CD4-positive, alpha-beta memory T cell (primary cell): ENCODE measurements around the gene FGF11. TPM values are rescaled to one million over a fixed set of nuclear protein-coding genes. Genes with fewer than 3 reads are reported as not detected.

Source experiments
- CTCF ChIA-PET: fragments of 350-600 bp; sonication (Branson Sonifier 250); formaldehyde crosslinking; loops from one replicate; lab custom pipeline; 2021; ENCODE audit warnings: inconsistent platforms; ENCODE audit not compliant: partially characterized antibody; lab: Charles Lee
- POLR2A ChIA-PET: fragments of 350-600 bp; sonication (Branson Sonifier 250); formaldehyde crosslinking; loops from one replicate; lab custom pipeline; 2021; ENCODE audit not compliant: partially characterized antibody; lab: Charles Lee
- DNase-seq, 5 donors: peaks; one replicate each; pipeline versions ENCODE4 v3.0.0 to v3.0.0-alpha.2; 2020 to 2022; ENCODE audit warnings: mixed read lengths in 1 of 5
- H3K27ac ChIP-seq: one replicate; pipeline ENCODE4 v1.7.0; 2013; ENCODE audit warnings: low read depth, low read length
- H3K27me3 ChIP-seq: 2 replicates; pipeline ENCODE4 v1.7.0; 2013; ENCODE audit warnings: mild to moderate bottlenecking, low read length, moderate library complexity; ENCODE audit not compliant: insufficient read depth
- H3K36me3 ChIP-seq: 2 replicates; pipeline ENCODE4 v1.7.0; 2013; ENCODE audit warnings: mild to moderate bottlenecking, low read length, moderate library complexity; ENCODE audit not compliant: insufficient read depth
- H3K4me1 ChIP-seq: 2 replicates; pipeline ENCODE4 v1.7.0; 2013; ENCODE audit warnings: mild to moderate bottlenecking, low read length, moderate library complexity; ENCODE audit not compliant: insufficient read depth
- H3K4me3 ChIP-seq, 2 donors: one replicate each; pipeline ENCODE4 v1.7.0; 2013; ENCODE audit warnings: low read length in 2 of 2, mild to moderate bottlenecking in 1 of 2
- H3K9me3 ChIP-seq, 2 donors: one replicate each; pipeline ENCODE4 v1.7.0; 2013; ENCODE audit warnings: low read length in 2 of 2, control low read depth in 1 of 2; ENCODE audit not compliant: control insufficient read depth in 1 of 2
- H3K27ac Mint-ChIP-seq, 7 donors: one replicate each; pipeline ENCODE4 v1.8.0; 2020 to 2021; ENCODE audit warnings: mixed read lengths in 7 of 7, mild to moderate bottlenecking in 6 of 7, inconsistent platforms in 3 of 7, moderate library complexity in 3 of 7
- H3K27me3 Mint-ChIP-seq, 2 donors: one replicate each; pipeline ENCODE4 v1.8.0; 2020 to 2021; ENCODE audit warnings: mixed read lengths in 2 of 2
- H3K36me3 Mint-ChIP-seq, 2 donors: one replicate each; pipeline ENCODE4 v1.8.0; 2020 to 2021; ENCODE audit warnings: mixed read lengths in 2 of 2, inconsistent platforms in 1 of 2, mild to moderate bottlenecking in 1 of 2
- H3K4me1 Mint-ChIP-seq, 4 donors: one replicate each; pipeline ENCODE4 v1.8.0; 2020 to 2021; ENCODE audit warnings: mixed read lengths in 4 of 4, mild to moderate bottlenecking in 1 of 4
- H3K4me3 Mint-ChIP-seq, 8 donors: one replicate each; pipeline ENCODE4 v1.8.0; 2020 to 2021; ENCODE audit warnings: mixed read lengths in 8 of 8, mild to moderate bottlenecking in 7 of 8, moderate library complexity in 6 of 8, inconsistent platforms in 3 of 8
- H3K9me3 Mint-ChIP-seq, 8 donors: one replicate each; pipeline ENCODE4 v1.8.0; 2020 to 2021; ENCODE audit warnings: mixed read lengths in 8 of 8, mild to moderate bottlenecking in 5 of 8, inconsistent platforms in 3 of 8, moderate library complexity in 1 of 8
- intact Hi-C: fragments of 100-400 bp; cut with micrococcal nuclease; formaldehyde crosslinking; loops from one replicate; pipeline ENCODE4 v1.15.1; 2023
- polyA plus RNA-seq, 2 donors: library from polyadenylated mRNA; unstranded; fragments of 300-500 nt; fragmentation: Illumina TruSeq; gene quantifications; one replicate each; pipeline ENCODE4 v1.2.3, GENCODE V29; 2021
- total RNA-seq, 2 experiments: library from RNA; stranded (reverse); gene quantifications; one replicate each; pipeline ENCODE4 v1.2.3, GENCODE V29; 2021

FGF11 gene
- total and polyA plus RNA-seq, 4 experiments from 2014 or later: 0.14 to 3.3 (median 2.7) TPM; not detected in 1

- H3K36me3 Mint-ChIP-seq: peaks cover 0 to 7% of the 10 kb centered on the region in 2 donors
- H3K27me3 Mint-ChIP-seq: peaks cover 2% of the 10 kb centered on the region in 2 donors
- peak overlapping the region; percentile 73 to 77 for H3K4me3 ChIP-seq
- H3K4me1 Mint-ChIP-seq: peaks cover 15 to 47% (median 20%) of the 10 kb centered on the region in 4 donors
- no peaks in the 10 kb centered on the region for H3K36me3 ChIP-seq
- peak overlapping the region; percentile 89 to 99 (median 98) for H3K27ac Mint-ChIP-seq
- H3K9me3 ChIP-seq: no peaks in the 10 kb centered on the region
- H3K9me3 Mint-ChIP-seq: no peaks in the 10 kb centered on the region
- H3K4me1 ChIP-seq: peaks cover 17% of the 10 kb centered on the region
- no peaks in the 10 kb centered on the region for H3K27me3 ChIP-seq
- intact Hi-C loops: loop anchor here (1.0 kb wide), 10 partner anchors 11 to 281 kb away; partner anchors contain the start of genes ACAP1, EIF5A, ELP5 and NEURL4
- DNase-seq: peak in 1 of 5 donors; percentile 83
- H3K4me3 Mint-ChIP-seq: peak overlapping the region; percentile 93 to 98 (median 97)
- peak overlapping the region; percentile 51 for H3K27ac ChIP-seq
- CTCF ChIA-PET: interaction anchor here (0.8 to 2.9 kb wide), 2 partner anchors 32 to 49 kb away, joined by 4 to 23 read pairs; partner anchors contain the start of gene TMEM102
- POLR2A ChIA-PET: interaction anchor here (0.6 to 3.7 kb wide), 20 partner anchors 11 to 734 kb away, joined by 3 to 69 read pairs (median 8); partner anchors contain the start of genes ACAP1, MPDU1, NEURL4 and PLSCR3
These were observed 34.5 kb upstream of the FGF11 start for GRCh38 chr17:7404737-7405349.

DNA sequence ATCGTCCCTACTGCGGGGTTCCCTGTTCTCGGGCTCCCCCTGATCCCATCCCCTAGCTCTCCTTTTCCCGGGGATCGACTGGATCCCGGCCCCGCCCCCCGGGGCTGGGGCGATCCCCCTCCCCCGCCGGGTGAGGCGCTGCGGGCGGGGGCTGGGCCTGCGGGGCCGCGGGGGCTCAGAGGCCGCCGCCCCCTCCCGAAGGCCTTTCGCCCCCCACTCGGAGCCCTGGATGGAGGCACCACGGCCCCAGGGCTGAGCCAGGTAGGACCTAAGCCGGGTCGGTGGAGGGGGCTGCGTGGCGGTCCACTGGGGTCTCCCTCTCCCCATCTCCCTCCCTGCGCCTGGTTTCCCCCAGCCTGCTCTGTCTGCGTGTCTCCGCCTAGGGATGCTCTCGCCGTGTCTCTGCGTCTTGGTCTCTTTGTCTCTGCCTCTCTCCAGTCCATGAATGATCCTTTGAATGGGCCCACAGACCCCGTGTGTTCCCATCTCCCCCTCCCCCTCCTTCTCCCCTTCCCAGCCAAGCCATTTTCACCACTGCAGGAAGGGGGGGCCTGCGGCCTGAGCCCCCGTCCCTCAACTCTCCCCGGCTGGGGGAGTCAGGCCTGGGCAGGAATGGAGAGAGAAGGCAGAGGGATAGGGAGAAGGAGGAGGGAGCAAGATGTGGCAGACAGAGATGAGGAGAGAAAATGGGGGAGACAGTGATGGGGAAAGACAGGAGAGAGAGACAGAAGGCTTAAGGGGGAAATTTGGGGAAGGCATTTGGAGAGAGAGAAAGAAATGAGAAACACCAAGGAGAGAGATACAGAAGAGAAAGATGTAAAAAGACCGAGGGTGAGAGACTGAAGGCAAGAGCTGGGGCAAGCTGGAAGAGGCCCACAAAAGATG is 33.7 kb upstream of the FGF11 start:
- peak overlapping the region; percentile 23 to 77 for H3K4me3 ChIP-seq
- Mint-ChIP-seq H3K4me1 (peaks cover 15 to 48% (median 20%) of the 10 kb centered on the region in 4 donors), H3K4me3 (peak overlapping the region; percentile 74 to 89 (median 80)), H3K27me3 (peaks cover 2% of the 10 kb centered on the region in 2 donors), H3K9me3 (no peaks in the 10 kb centered on the region), H3K27ac (peak overlapping the region; percentile 70 to 92 (median 86)), H3K36me3 (peaks cover 0 to 7% of the 10 kb centered on the region in 2 donors)
- intact Hi-C loops: no loop called here
- no peaks in the 10 kb centered on the region for H3K36me3 ChIP-seq
- peak overlapping the region; percentile 51 for H3K27ac ChIP-seq
- DNase-seq: no peak
- CTCF ChIA-PET: no interaction called here
- no peaks in the 10 kb centered on the region for H3K9me3 ChIP-seq
- peaks cover 17% of the 10 kb centered on the region for H3K4me1 ChIP-seq
- POLR2A ChIA-PET: interaction anchor here (3.4 to 3.7 kb wide), 2 partner anchors 11 to 21 kb away, joined by 14 to 49 read pairs; partner anchors contain the start of gene PLSCR3
- no peaks in the 10 kb centered on the region for H3K27me3 ChIP-seq

DNA sequence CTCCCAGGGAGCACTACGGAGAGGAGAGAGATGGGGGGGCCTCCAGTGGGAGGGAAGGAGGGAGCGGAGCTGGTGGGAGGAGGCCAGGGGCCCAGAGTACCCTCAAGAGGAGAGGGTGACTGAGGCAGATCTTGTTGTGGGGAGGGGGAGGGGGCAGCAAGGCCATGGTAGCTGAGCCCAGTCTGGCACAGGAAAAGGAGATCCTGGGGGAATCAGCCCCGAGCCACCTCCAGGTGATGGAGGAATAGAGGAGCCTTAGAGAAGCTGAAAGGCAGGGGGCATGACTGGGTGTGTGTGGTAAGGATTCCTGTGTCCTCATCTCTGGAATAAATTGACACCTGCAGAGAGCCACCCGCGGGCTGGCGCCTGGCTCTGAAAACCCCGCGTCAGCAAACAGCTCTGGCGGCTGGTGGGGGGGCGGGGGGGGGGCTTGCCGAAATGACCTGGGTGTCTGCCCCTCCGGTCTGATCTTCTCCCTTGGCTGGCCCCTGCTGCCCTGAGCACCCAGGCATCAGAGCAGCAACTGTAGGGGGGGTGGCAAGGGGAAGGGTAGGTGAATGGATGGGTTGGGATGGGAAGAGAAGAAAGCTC is 33.0 kb upstream of the FGF11 start:
- ChIA-PET CTCF (no interaction called here), POLR2A (interaction anchor here (3.4 kb wide), 1 partner anchor 22 kb away, joined by 14 read pairs; no protein-coding TSS in a partner anchor)
- no peaks in the 10 kb centered on the region for H3K9me3 ChIP-seq
- Mint-ChIP-seq H3K27me3 (peaks cover 2% of the 10 kb centered on the region in 2 donors), H3K4me3 (peak overlapping the region in 7 of 8 donors; percentile 48 to 81 (median 66)), H3K9me3 (no peaks in the 10 kb centered on the region), H3K36me3 (peaks cover 0 to 7% of the 10 kb centered on the region in 2 donors), H3K4me1 (peaks cover 15 to 48% (median 20%) of the 10 kb centered on the region in 4 donors), H3K27ac (peak overlapping the region in 4 of 7 donors; percentile 22 to 91 (median 66))
- intact Hi-C loops: no loop called here
- no peak overlapping the region for H3K4me3 ChIP-seq
- no peaks in the 10 kb centered on the region for H3K27me3 ChIP-seq
- no peak for DNase-seq
- H3K4me1 ChIP-seq: peaks cover 17% of the 10 kb centered on the region
- H3K27ac ChIP-seq: no peak overlapping the region
- no peaks in the 10 kb centered on the region for H3K36me3 ChIP-seq

DNA sequence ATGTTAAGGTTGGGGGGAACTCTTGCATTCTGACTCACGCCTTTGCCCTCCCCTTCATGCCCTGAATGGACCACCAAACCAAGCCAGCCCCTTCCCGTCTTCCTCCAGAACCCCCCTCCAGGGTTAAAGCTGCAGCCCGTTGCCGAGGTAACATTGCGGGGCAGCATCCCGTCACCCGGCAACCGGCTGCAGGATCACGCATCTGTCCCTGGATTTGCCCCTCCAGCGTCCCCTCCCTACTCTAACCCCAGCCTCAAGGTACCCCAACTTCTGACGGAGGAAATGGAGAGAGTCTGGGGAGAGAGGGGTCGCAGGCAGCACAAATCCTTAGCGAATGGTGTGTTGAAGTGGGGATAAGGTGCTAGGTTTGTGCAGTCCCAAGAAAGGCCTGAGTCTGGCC is 32.2 kb upstream of the FGF11 start:
- H3K9me3 Mint-ChIP-seq: no peaks in the 10 kb centered on the region
- no peak for DNase-seq
- ChIA-PET POLR2A (interaction anchor here (1.4 to 3.4 kb wide), 3 partner anchors 23 to 96 kb away, joined by 3 to 18 read pairs (median 14); partner anchors contain the start of gene TMEM102), CTCF (no interaction called here)
- peaks cover 0 to 7% of the 10 kb centered on the region in 2 donors for H3K36me3 Mint-ChIP-seq
- H3K4me3 Mint-ChIP-seq: peak overlapping the region in 1 of 8 donors; percentile 35
- H3K27ac Mint-ChIP-seq: no peak overlapping the region
- H3K9me3 ChIP-seq: no peaks in the 10 kb centered on the region
- H3K27me3 Mint-ChIP-seq: peaks cover 2% of the 10 kb centered on the region in 2 donors
- H3K27ac ChIP-seq: no peak overlapping the region
- H3K27me3 ChIP-seq: no peaks in the 10 kb centered on the region
- H3K4me3 ChIP-seq: no peak overlapping the region
- peaks cover 17% of the 10 kb centered on the region for H3K4me1 ChIP-seq
- intact Hi-C loops: no loop called here
- H3K4me1 Mint-ChIP-seq: peaks cover 11 to 48% (median 16%) of the 10 kb centered on the region in 4 donors
- H3K36me3 ChIP-seq: no peaks in the 10 kb centered on the region

- Histone ChIP-seq H3K27me3 (no peaks in the 10 kb centered on the region), H3K27ac (no peak within 1 kb of the TSS), H3K36me3 (no peaks in the 10 kb centered on the region), H3K4me1 (peaks cover 16% of the 10 kb centered on the region), H3K4me3 (no peak within 1 kb of the TSS), H3K9me3 (no peaks in the 10 kb centered on the region)
- no peak for DNase-seq
- H3K4me1 Mint-ChIP-seq: peaks cover 11 to 47% (median 16%) of the 10 kb centered on the region in 4 donors
- intact Hi-C loops: no loop called here
- peaks cover 2% of the 10 kb centered on the region in 2 donors for H3K27me3 Mint-ChIP-seq
- peak within 1 kb of the TSS in 1 of 7 donors; percentile 52 for H3K27ac Mint-ChIP-seq
- POLR2A ChIA-PET: interaction anchor here (1.4 to 3.4 kb wide), 3 partner anchors 23 to 95 kb away, joined by 3 to 18 read pairs (median 14); partner anchors contain the start of gene TMEM102
- H3K9me3 Mint-ChIP-seq: no peaks in the 10 kb centered on the region
- CTCF ChIA-PET: interaction anchor here (1.0 kb wide), 2 partner anchors 52 to 153 kb away, joined by 3 to 4 read pairs; no protein-coding TSS in a partner anchor
- H3K4me3 Mint-ChIP-seq: peak within 1 kb of the TSS in 7 of 8 donors; percentile 35 to 69 (median 59)
- H3K36me3 Mint-ChIP-seq: peaks cover 0 to 7% of the 10 kb centered on the region in 2 donors
These were observed 31.6 kb upstream of the FGF11 start, which contains the start of gene NLGN2 for GRCh38 chr17:7407485-7408251. Gene NLGN2, plus strand, starts transcription at chr17:7407845. Its CDS starts 411 bp downstream, at chr17:7408256.

DNA sequence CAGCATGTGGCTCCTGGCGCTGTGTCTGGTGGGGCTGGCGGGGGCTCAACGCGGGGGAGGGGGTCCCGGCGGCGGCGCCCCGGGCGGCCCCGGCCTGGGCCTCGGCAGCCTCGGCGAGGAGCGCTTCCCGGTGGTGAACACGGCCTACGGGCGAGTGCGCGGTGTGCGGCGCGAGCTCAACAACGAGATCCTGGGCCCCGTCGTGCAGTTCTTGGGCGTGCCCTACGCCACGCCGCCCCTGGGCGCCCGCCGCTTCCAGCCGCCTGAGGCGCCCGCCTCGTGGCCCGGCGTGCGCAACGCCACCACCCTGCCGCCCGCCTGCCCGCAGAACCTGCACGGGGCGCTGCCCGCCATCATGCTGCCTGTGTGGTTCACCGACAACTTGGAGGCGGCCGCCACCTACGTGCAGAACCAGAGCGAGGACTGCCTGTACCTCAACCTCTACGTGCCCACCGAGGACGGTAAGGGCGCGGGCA is 31.0 kb upstream of the FGF11 start:
- Histone ChIP-seq H3K27me3 (no peaks in the 10 kb centered on the region), H3K27ac (no peak overlapping the region), H3K4me1 (peaks cover 10% of the 10 kb centered on the region), H3K9me3 (no peaks in the 10 kb centered on the region), H3K4me3 (no peak overlapping the region), H3K36me3 (no peaks in the 10 kb centered on the region)
- intact Hi-C loops: no loop called here
- H3K4me1 Mint-ChIP-seq: peaks cover 7 to 41% (median 10%) of the 10 kb centered on the region in 4 donors
- no peak overlapping the region for H3K27ac Mint-ChIP-seq
- peak; percentile 33 to 55 (median 37) for DNase-seq
- ChIA-PET CTCF (interaction anchor here (1.0 kb wide), 2 partner anchors 52 to 152 kb away, joined by 3 to 4 read pairs; no protein-coding TSS in a partner anchor), POLR2A (interaction anchor here (1.4 to 3.4 kb wide), 4 partner anchors 24 to 94 kb away, joined by 3 to 18 read pairs (median 14); partner anchors contain the start of gene TMEM102)
- peak overlapping the region in 3 of 8 donors; percentile 52 to 59 (median 59) for H3K4me3 Mint-ChIP-seq
- H3K9me3 Mint-ChIP-seq: no peaks in the 10 kb centered on the region
- H3K27me3 Mint-ChIP-seq: peaks cover 2% of the 10 kb centered on the region in 2 donors
- H3K36me3 Mint-ChIP-seq: peaks cover 0 to 7% of the 10 kb centered on the region in 2 donors
